Spleen (tissue), 7 donors: Measurements from ENCODE around the gene GVQW3.

Source experiments
- CTCF ChIP-seq, 11 experiments: fragments of 200-600 bp in 7 of 11; fragments of 450-650 bp in 4 of 11; sonication (generic) in 4 of 11; IDR thresholded peaks in 8 of 11; conservative IDR thresholded peaks in 3 of 11; 1 replicate in 7 of 11; 2 replicates in 4 of 11; pipeline versions ENCODE4 v1.4.0 to v1.8.0; 2016 to 2021; ENCODE audit warnings: antibody characterized with exemption in 11 of 11, inconsistent platforms in 4 of 11, mild to moderate bottlenecking in 1 of 11
- POLR2A ChIP-seq, 3 donors: fragments of 450-650 bp; IDR thresholded peaks; one replicate each; pipeline ENCODE4 v1.5.1; 2017; ENCODE audit warnings: antibody characterized with exemption in 3 of 3, mild to moderate bottlenecking in 1 of 3
- POLR2AphosphoS5 ChIP-seq, 3 donors: sonication (generic); formaldehyde crosslinking; IDR thresholded peaks; one replicate each; pipeline ENCODE4 v1.5.1; 2017; ENCODE audit warnings: antibody characterized with exemption in 3 of 3
- donor health status: DM: no; HTN: no; CAD: no; lungs with moderate emphysema.
- donor health status: DM: no; HTN: no; CAD: no.
- donor health status: DM: no; HTN: no; CAD: no.

GRCh38 chr11:76334826-76335389 is 46.2 kb upstream of the GVQW3 start:
- TF ChIP-seq POLR2AphosphoS5 (IDR thresholded peaks at IDR 0.05) (no peak), CTCF (IDR thresholded peaks at IDR 0.05 in 8 of 11, conservative IDR thresholded peaks at IDR 0.05 in 3 of 11) (no peak), POLR2A (IDR thresholded peaks at IDR 0.05) (no peak)
